ENCODE data around the gene FCRL4. TPM values are rescaled to one million over a fixed set of nuclear protein-coding genes. Genes with fewer than 3 reads are reported as not detected.

The FCRL4 gene
- total RNA-seq, 1 experiment from 2014 or later: not detected

- intact Hi-C loops (cut with micrococcal nuclease; ENCODE audit: unreplicated experiment): loop anchor here (5.0 kb wide), 1 partner anchor 54 kb away; no protein-coding TSS in a partner anchor
These were observed 30.9 kb upstream of the FCRL4 start for GRCh38 chr1:157628773-157629172.

GRCh38 chr1:157626099-157626498 lies 28.2 kb upstream of the FCRL4 start:
- peak; percentile 38 for DNase-seq
- no TSS peak for BruUV-seq (replicated peaks)
- Mint-ChIP-seq H3K36me3 (ENCODE audit: insufficient read depth, unreplicated experiment) (no peaks in the 10 kb centered on the region), H3K27ac (ENCODE audit: unreplicated experiment) (no peak overlapping the region), H3K4me3 (ENCODE audit: low read depth, unreplicated experiment) (no peak overlapping the region), H3K27me3 (ENCODE audit: unreplicated experiment) (no peaks in the 10 kb centered on the region), H3K9me3 (ENCODE audit: low read depth, unreplicated experiment) (no peaks in the 10 kb centered on the region), H3K4me1 (ENCODE audit: low read depth, unreplicated experiment) (peaks cover 26% of the 10 kb centered on the region)
- no peak for TF ChIP-seq CTCF (IDR thresholded peaks at IDR 0.05; ENCODE audit: unreplicated experiment)
- intact Hi-C loops (cut with micrococcal nuclease; ENCODE audit: unreplicated experiment): loop anchor here (5.0 kb wide), 1 partner anchor 56 kb away; no protein-coding TSS in a partner anchor
- CTCF ChIA-PET: interaction anchor here (1.2 kb wide), 1 partner anchor 45 kb away, joined by 5 read pairs; no protein-coding TSS in a partner anchor

More at GRCh38 chr1:157628773-157629172, 30.9 kb upstream of the FCRL4 start:
- Mint-ChIP-seq H3K27ac (ENCODE audit: unreplicated experiment) (no peak overlapping the region), H3K9me3 (ENCODE audit: low read depth, unreplicated experiment) (peaks cover 4% of the 10 kb centered on the region), H3K4me1 (ENCODE audit: low read depth, unreplicated experiment) (peaks cover 24% of the 10 kb centered on the region), H3K27me3 (ENCODE audit: unreplicated experiment) (no peaks in the 10 kb centered on the region), H3K36me3 (ENCODE audit: insufficient read depth, unreplicated experiment) (no peaks in the 10 kb centered on the region), H3K4me3 (ENCODE audit: low read depth, unreplicated experiment) (no peak overlapping the region)
- no peak for TF ChIP-seq CTCF (IDR thresholded peaks at IDR 0.05; ENCODE audit: unreplicated experiment)
- BruUV-seq (replicated peaks): no TSS peak
- no peak for DNase-seq
- CTCF ChIA-PET: no interaction called here

GRCh38 chr1:157624471-157624870 lies 26.6 kb upstream of the FCRL4 start:
- Mint-ChIP-seq H3K4me1 (ENCODE audit: low read depth, unreplicated experiment) (peaks cover 26% of the 10 kb centered on the region), H3K4me3 (ENCODE audit: low read depth, unreplicated experiment) (no peak overlapping the region), H3K27ac (ENCODE audit: unreplicated experiment) (peak overlapping the region; percentile 36), H3K36me3 (ENCODE audit: insufficient read depth, unreplicated experiment) (no peaks in the 10 kb centered on the region), H3K9me3 (ENCODE audit: low read depth, unreplicated experiment) (no peaks in the 10 kb centered on the region), H3K27me3 (ENCODE audit: unreplicated experiment) (no peaks in the 10 kb centered on the region)
- peak; percentile 80 for DNase-seq
- CTCF ChIA-PET: interaction anchor here (1.1 kb wide), 2 partner anchors 25 to 44 kb away, joined by 3 read pairs; no protein-coding TSS in a partner anchor
- BruUV-seq (replicated peaks): no TSS peak
- TF ChIP-seq CTCF (IDR thresholded peaks at IDR 0.05; ENCODE audit: unreplicated experiment): no peak
- intact Hi-C loops (cut with micrococcal nuclease; ENCODE audit: unreplicated experiment): no loop called here

GRCh38 chr1:157622471-157622870 lies 24.6 kb upstream of the FCRL4 start:
- no peaks in the 10 kb centered on the region for H3K27me3 Mint-ChIP-seq (ENCODE audit: unreplicated experiment)
- CTCF ChIA-PET: interaction anchor here (0.9 kb wide), 1 partner anchor 11 kb away, joined by 3 read pairs; no protein-coding TSS in a partner anchor
- no peak for DNase-seq
- H3K9me3 Mint-ChIP-seq (ENCODE audit: low read depth, unreplicated experiment): no peaks in the 10 kb centered on the region
- no peak overlapping the region for H3K4me3 Mint-ChIP-seq (ENCODE audit: low read depth, unreplicated experiment)
- intact Hi-C loops (cut with micrococcal nuclease; ENCODE audit: unreplicated experiment): no loop called here
- H3K4me1 Mint-ChIP-seq (ENCODE audit: low read depth, unreplicated experiment): peaks cover 39% of the 10 kb centered on the region
- no peak overlapping the region for H3K27ac Mint-ChIP-seq (ENCODE audit: unreplicated experiment)
- TF ChIP-seq CTCF (IDR thresholded peaks at IDR 0.05; ENCODE audit: unreplicated experiment): no peak
- BruUV-seq (replicated peaks): no TSS peak
- no peaks in the 10 kb centered on the region for H3K36me3 Mint-ChIP-seq (ENCODE audit: insufficient read depth, unreplicated experiment)
